GM12878 (cell line): ENCODE data around the gene ITGA2. TPM values are rescaled to one million over a fixed set of nuclear protein-coding genes. Genes with fewer than 3 reads are reported as not detected.

Experiments used
- ATAC-seq: fragments of 200-7000 bp; cut with Tn5 transposase; 3 replicates; pipeline ENCODE4 v1.9.1; 2020; ENCODE audit warnings: mild to moderate bottlenecking, moderate library complexity
- BruUV-seq: library from RNA; stranded (reverse); fragments of 400-500 nt; replicated peaks from 2 replicates; lab custom pipeline; 2021; lab: Mats Ljungman, UMichigan
- CTCF ChIA-PET: fragments of 300-600 bp; sonication (Branson Sonifier 250); formaldehyde crosslinking; extraction: SDS; loops from one replicate; lab custom pipeline; 2021; ENCODE audit warnings: inconsistent platforms; lab: Yijun Ruan, JAX
- POLR2A ChIA-PET: fragments of 350-600 bp; formaldehyde crosslinking; extraction: SDS; loops from one replicate; lab custom pipeline; 2021; ENCODE audit warnings: inconsistent platforms; lab: Charles Lee
- RAD21 ChIA-PET: fragments of 300-600 bp; sonication (Branson Sonifier 250); formaldehyde crosslinking; loops from one replicate; lab custom pipeline; 2023; ENCODE audit warnings: antibody characterized with exemption; ENCODE audit not compliant: unreplicated experiment; lab: Charles Lee
- SMC1A ChIA-PET: fragments of 300-600 bp; sonication (Branson Sonifier 250); formaldehyde crosslinking; loops from one replicate; lab custom pipeline; 2023; ENCODE audit not compliant: unreplicated experiment, uncharacterized antibody; lab: Charles Lee
- DNase-seq: peaks from one replicate; pipeline ENCODE4 v3.0.0-alpha.2; 2011; ENCODE audit warnings: low read depth, low spot score
- FAIRE-seq: peaks from 3 replicates; lab custom pipeline; 2011; peaks lifted over from hg19 to GRCh38; lab: Jason Lieb, UNC
- H2AFZ ChIP-seq: 2 replicates; pipeline ENCODE4 v1.6.0; 2011; ENCODE audit warnings: low read depth, low read length, control low read depth; ENCODE audit not compliant: control insufficient read depth
- H3K27ac ChIP-seq: 2 replicates; pipeline ENCODE4 v1.5.1; 2011; ENCODE audit warnings: control low read depth; ENCODE audit not compliant: control insufficient read depth, insufficient read depth
- H3K27me3 ChIP-seq, 2 experiments: replicated peaks in 1 of 2; 2 replicates each; pipeline versions ENCODE4 v1.6.0 to v1.6.1; 2011; ENCODE audit warnings: low read length in 1 of 2; ENCODE audit not compliant: control insufficient read depth in 2 of 2, insufficient read depth in 2 of 2
- H3K36me3 ChIP-seq, 2 experiments: 2 replicates each; pipeline ENCODE4 v1.5.1; 2011; ENCODE audit warnings: low read length in 1 of 2; ENCODE audit not compliant: control insufficient read depth in 2 of 2, insufficient read depth in 2 of 2
- H3K4me1 ChIP-seq: 2 replicates; pipeline ENCODE4 v1.6.1; 2011; ENCODE audit warnings: mild to moderate bottlenecking, low read length, moderate library complexity, mixed read lengths; ENCODE audit not compliant: control insufficient read depth, insufficient read depth
- H3K4me2 ChIP-seq: 2 replicates; pipeline ENCODE4 v1.6.0; 2011; ENCODE audit warnings: control low read depth; ENCODE audit not compliant: control insufficient read depth, insufficient read depth
- H3K4me3 ChIP-seq: fragments of 200-600 bp; sonication (generic); 2 replicates; pipeline ENCODE4 v1.5.1; 2016
- H3K79me2 ChIP-seq: 2 replicates; pipeline ENCODE4 v1.6.0; 2011; ENCODE audit warnings: low read length; ENCODE audit not compliant: control insufficient read depth, insufficient read depth
- H3K9ac ChIP-seq: 2 replicates; pipeline ENCODE4 v1.8.0; 2011; ENCODE audit warnings: low read length, control low read depth, mixed read lengths; ENCODE audit not compliant: control insufficient read depth, insufficient read depth
- H3K9me3 ChIP-seq: replicated peaks from 3 replicates; pipeline ENCODE4 v1.5.1; 2011; ENCODE audit warnings: mild to moderate bottlenecking, low read length; ENCODE audit not compliant: control insufficient read depth, insufficient read depth
- H4K20me1 ChIP-seq: 2 replicates; pipeline ENCODE4 v1.6.0; 2011; ENCODE audit not compliant: control insufficient read depth, insufficient read depth
- CTCF ChIP-seq, 3 experiments: IDR thresholded peaks in 2 of 3; conservative IDR thresholded peaks in 1 of 3; 2 replicates each; pipeline ENCODE4 v1.5.1; 2011; ENCODE audit warnings: low read depth in 3 of 3, low read length in 3 of 3, mild to moderate bottlenecking in 3 of 3, control low read depth in 2 of 3, moderate library complexity in 2 of 3, inconsistent platforms in 1 of 3, mixed read lengths in 1 of 3; ENCODE audit not compliant: control insufficient read depth in 2 of 3, insufficient read depth in 1 of 3; ENCODE audit errors: extremely low read depth in 1 of 3
- KAT2A ChIP-seq: conservative IDR thresholded peaks from 2 replicates; pipeline ENCODE4 v1.6.1; 2011; ENCODE audit warnings: low read depth, low read length; ENCODE audit not compliant: control insufficient read depth
- MXI1 ChIP-seq: fragments of 150-350 bp; IDR thresholded peaks from 2 replicates; pipeline ENCODE4 v1.6.1; 2011; ENCODE audit warnings: low read depth, mild to moderate bottlenecking, inconsistent platforms, low read length, improper control_type of control experiment
- NFYB ChIP-seq: IDR thresholded peaks from 2 replicates; pipeline ENCODE4 v1.6.1; 2011; ENCODE audit warnings: low read depth, mild to moderate bottlenecking, low read length, improper control_type of control experiment, moderate library complexity; ENCODE audit not compliant: insufficient read depth
- RUNX3 ChIP-seq: IDR thresholded peaks from 2 replicates; pipeline ENCODE4 v1.6.1; 2012; ENCODE audit warnings: low read length, inconsistent platforms
- STAT3 ChIP-seq: IDR thresholded peaks from 2 replicates; pipeline ENCODE4 v1.6.1; 2011; ENCODE audit warnings: low read depth, low read length, improper control_type of control experiment
- TCF12 ChIP-seq: IDR thresholded peaks from 2 replicates; pipeline ENCODE4 v1.6.1; 2011; ENCODE audit warnings: low read depth, mild to moderate bottlenecking, low read length
- ZBTB4 ChIP-seq: fragments of 450-650 bp; formaldehyde crosslinking; IDR thresholded peaks from 2 replicates; pipeline ENCODE4 v1.4.0; 2022; ENCODE audit warnings: mild to moderate bottlenecking, moderate library complexity
- WGBS: methylation state at CpG from one replicate; pipeline ENCODE4 v1.1.6; 2016; ENCODE audit warnings: low lambda C conversion rate; ENCODE audit not compliant: insufficient replicate concordance, insufficient coverage; ENCODE audit errors: missing lambda C conversion rate; 5-methylcytosine and 5-hydroxymethylcytosine counted together
- in situ Hi-C: fragments of 300-500 bp; cut with MboI; formaldehyde crosslinking; loops from 9 replicates; pipeline ENCODE4 v1.14.3; 2018; ENCODE audit warnings: mixed read lengths
- intact Hi-C: fragments of 100-400 bp; cut with micrococcal nuclease; formaldehyde crosslinking; loops from one replicate; pipeline ENCODE4 v1.14.2; 2022; ENCODE audit not compliant: unreplicated experiment
- polyA plus RNA-seq, 11 experiments: library from polyadenylated mRNA; depleted of rRNA in 4 of 11; unstranded in 6 of 11; stranded (reverse) in 5 of 11; fragments of >200 nt; fragmentation: Nextera tagmentation in 4 of 11; fragmentation: Illumina TruSeq in 1 of 11; extraction: Ambion mirVana in 4 of 11; extraction: Trizol in 1 of 11; gene quantifications; 1 replicate in 1 of 11; 2 replicates in 10 of 11; pipeline versions ENCODE4 v1.2.1 to v1.2.3, GENCODE V29; 2011 to 2016; ENCODE audit warnings: inconsistent platforms in 2 of 11, missing spikeins in 2 of 11, low read depth in 1 of 11
- total RNA-seq, 4 experiments: library from RNA; depleted of rRNA in 3 of 4; stranded (reverse); fragments of >200 nt in 3 of 4; fragmentation: Illumina TruSeq in 1 of 4; extraction: Trizol in 1 of 4; gene quantifications; 2 replicates each; pipeline versions ENCODE4 v1.2.1 to v1.2.3, GENCODE V29; 2013 to 2021
- TF ChIP-seq, protein P1 (sequence below): fragments of 450-650 bp; formaldehyde crosslinking; IDR thresholded peaks from 2 replicates; pipeline ENCODE4 v1.5.0; 2022; ENCODE audit warnings: mild to moderate bottlenecking, missing genetic modification characterization

Gene ITGA2
- total and polyA plus RNA-seq, 10 of the 15 experiments (the other 5 are each of a cell fraction or from before 2014, with no cell fraction given): under 0.01 to 0.13 (median 0.03) TPM; not detected in 6

- TF ChIP-seq RUNX3 (no peak), NFYB (no peak), STAT3 (no peak), CTCF (IDR thresholded peaks at IDR 0.05 in 2 of 3, conservative IDR thresholded peaks at IDR 0.05 in 1 of 3; ENCODE audit: control insufficient read depth in 2 of 3, extremely low read depth in 1 of 3, insufficient read depth in 1 of 3, low read depth in 3 of 3, low read length in 3 of 3) (no peak)
- H3K9me3 ChIP-seq: no peaks in the 10 kb centered on the region
- H3K4me2 ChIP-seq: no peak overlapping the region
- no peak overlapping the region for H3K9ac ChIP-seq
- DNase-seq: no peak
- RAD21 ChIA-PET: no interaction called here
- no peak for ATAC-seq
- no peaks in the 10 kb centered on the region for H3K27me3 ChIP-seq
- POLR2A ChIA-PET: no interaction called here
- no peaks in the 10 kb centered on the region for H3K4me1 ChIP-seq
- no peak overlapping the region for H3K27ac ChIP-seq
- CTCF ChIA-PET: no interaction called here
- no peaks in the 10 kb centered on the region for H3K36me3 ChIP-seq
- intact Hi-C loops (no loop called here), in situ Hi-C loops (no loop called here)
- no peaks in the 10 kb centered on the region for H4K20me1 ChIP-seq
- 60% methylated on average over 1 of the region's 1 CpG for WGBS
- no peaks in the 10 kb centered on the region for H3K79me2 ChIP-seq
- BruUV-seq: no TSS peak
- H3K4me3 ChIP-seq: no peak overlapping the region
- no peak for FAIRE-seq
- H2AFZ ChIP-seq: no peak overlapping the region
- SMC1A ChIA-PET: no interaction called here
These were observed 138.0 kb downstream of the ITGA2 start for GRCh38 chr5:53127107-53127506.

- no peaks in the 10 kb centered on the region for H3K9me3 ChIP-seq
- POLR2A ChIA-PET: no interaction called here
- ATAC-seq: no peak
- intact Hi-C loops (no loop called here), in situ Hi-C loops (no loop called here)
- H3K27me3 ChIP-seq: no peaks in the 10 kb centered on the region
- H3K27ac ChIP-seq: no peak overlapping the region
- no peak for FAIRE-seq
- H3K79me2 ChIP-seq: no peaks in the 10 kb centered on the region
- CTCF ChIA-PET: no interaction called here
- no peak overlapping the region for H3K4me2 ChIP-seq
- RAD21 ChIA-PET: no interaction called here
- no peak for DNase-seq
- SMC1A ChIA-PET: no interaction called here
- no peak overlapping the region for H2AFZ ChIP-seq
- H4K20me1 ChIP-seq: no peaks in the 10 kb centered on the region
- no peaks in the 10 kb centered on the region for H3K36me3 ChIP-seq
- H3K9ac ChIP-seq: no peak overlapping the region
- no peaks in the 10 kb centered on the region for H3K4me1 ChIP-seq
- BruUV-seq: no TSS peak
- 5% methylated on average over 1 of the region's 1 CpG for WGBS
- no peak overlapping the region for H3K4me3 ChIP-seq
- TF ChIP-seq TCF12 (no peak), MXI1 (no peak), ZBTB4 (no peak), KAT2A (no peak)
- TF ChIP-seq, protein P1, sequence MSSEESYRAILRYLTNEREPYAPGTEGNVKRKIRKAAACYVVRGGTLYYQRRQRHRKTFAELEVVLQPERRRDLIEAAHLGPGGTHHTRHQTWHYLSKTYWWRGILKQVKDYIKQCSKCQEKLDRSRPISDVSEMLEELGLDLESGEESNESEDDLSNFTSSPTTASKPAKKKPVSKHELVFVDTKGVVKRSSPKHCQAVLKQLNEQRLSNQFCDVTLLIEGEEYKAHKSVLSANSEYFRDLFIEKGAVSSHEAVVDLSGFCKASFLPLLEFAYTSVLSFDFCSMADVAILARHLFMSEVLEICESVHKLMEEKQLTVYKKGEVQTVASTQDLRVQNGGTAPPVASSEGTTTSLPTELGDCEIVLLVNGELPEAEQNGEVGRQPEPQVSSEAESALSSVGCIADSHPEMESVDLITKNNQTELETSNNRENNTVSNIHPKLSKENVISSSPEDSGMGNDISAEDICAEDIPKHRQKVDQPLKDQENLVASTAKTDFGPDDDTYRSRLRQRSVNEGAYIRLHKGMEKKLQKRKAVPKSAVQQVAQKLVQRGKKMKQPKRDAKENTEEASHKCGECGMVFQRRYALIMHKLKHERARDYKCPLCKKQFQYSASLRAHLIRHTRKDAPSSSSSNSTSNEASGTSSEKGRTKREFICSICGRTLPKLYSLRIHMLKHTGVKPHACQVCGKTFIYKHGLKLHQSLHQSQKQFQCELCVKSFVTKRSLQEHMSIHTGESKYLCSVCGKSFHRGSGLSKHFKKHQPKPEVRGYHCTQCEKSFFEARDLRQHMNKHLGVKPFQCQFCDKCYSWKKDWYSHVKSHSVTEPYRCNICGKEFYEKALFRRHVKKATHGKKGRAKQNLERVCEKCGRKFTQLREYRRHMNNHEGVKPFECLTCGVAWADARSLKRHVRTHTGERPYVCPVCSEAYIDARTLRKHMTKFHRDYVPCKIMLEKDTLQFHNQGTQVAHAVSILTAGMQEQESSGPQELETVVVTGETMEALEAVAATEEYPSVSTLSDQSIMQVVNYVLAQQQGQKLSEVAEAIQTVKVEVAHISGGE (CRISPR knock-in tag): no peak
These were observed 139.3 kb downstream of the ITGA2 start for GRCh38 chr5:53128481-53128880.
